Sigmoid colon (tissue), 4 donors: Measurements from ENCODE around the gene KCNK6.

Source experiments
- EP300 ChIP-seq, 4 donors: sonication (generic); formaldehyde crosslinking; IDR thresholded peaks; one replicate each; pipeline ENCODE4 v1.6.1; 2017; ENCODE audit warnings: antibody characterized with exemption in 4 of 4
- POLR2A ChIP-seq, 2 donors: fragments of 450-650 bp; IDR thresholded peaks; one replicate each; pipeline ENCODE4 v1.6.1; 2016; ENCODE audit warnings: antibody characterized with exemption in 2 of 2, mild to moderate bottlenecking in 2 of 2, moderate library complexity in 2 of 2
- POLR2AphosphoS5 ChIP-seq, 4 donors: sonication (generic); formaldehyde crosslinking; IDR thresholded peaks; one replicate each; pipeline ENCODE4 v1.6.1; 2017; ENCODE audit warnings: antibody characterized with exemption in 4 of 4
- TF ChIP-seq, protein P1 (sequence below), 4 experiments: fragments of 450-650 bp in 3 of 4; fragments of 200-600 bp in 1 of 4; IDR thresholded peaks; one replicate each; pipeline ENCODE4 v1.5.1; 2016 to 2019; ENCODE audit warnings: antibody characterized with exemption in 4 of 4, mild to moderate bottlenecking in 3 of 4, moderate library complexity in 2 of 4

DNA sequence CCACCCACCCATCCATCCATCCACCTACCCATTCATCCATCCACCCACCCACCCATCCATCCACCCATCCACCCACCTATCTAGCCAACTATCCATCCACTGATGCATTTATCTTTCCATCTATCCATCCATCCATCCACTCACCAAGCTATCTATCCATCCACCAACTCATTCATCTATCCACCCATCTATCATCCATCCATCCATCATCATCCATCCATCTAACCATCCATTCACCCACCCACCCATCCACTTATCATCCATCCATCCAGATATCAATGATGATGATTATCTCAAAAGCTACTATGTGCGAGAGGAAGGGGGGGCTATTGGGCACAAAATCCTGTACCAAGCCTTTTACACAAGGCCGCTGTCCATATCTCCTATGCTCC, 9.4 kb upstream of the KCNK6 start:
- TF ChIP-seq, protein P1, sequence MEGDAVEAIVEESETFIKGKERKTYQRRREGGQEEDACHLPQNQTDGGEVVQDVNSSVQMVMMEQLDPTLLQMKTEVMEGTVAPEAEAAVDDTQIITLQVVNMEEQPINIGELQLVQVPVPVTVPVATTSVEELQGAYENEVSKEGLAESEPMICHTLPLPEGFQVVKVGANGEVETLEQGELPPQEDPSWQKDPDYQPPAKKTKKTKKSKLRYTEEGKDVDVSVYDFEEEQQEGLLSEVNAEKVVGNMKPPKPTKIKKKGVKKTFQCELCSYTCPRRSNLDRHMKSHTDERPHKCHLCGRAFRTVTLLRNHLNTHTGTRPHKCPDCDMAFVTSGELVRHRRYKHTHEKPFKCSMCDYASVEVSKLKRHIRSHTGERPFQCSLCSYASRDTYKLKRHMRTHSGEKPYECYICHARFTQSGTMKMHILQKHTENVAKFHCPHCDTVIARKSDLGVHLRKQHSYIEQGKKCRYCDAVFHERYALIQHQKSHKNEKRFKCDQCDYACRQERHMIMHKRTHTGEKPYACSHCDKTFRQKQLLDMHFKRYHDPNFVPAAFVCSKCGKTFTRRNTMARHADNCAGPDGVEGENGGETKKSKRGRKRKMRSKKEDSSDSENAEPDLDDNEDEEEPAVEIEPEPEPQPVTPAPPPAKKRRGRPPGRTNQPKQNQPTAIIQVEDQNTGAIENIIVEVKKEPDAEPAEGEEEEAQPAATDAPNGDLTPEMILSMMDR (IDR thresholded peaks at IDR 0.05) = no peak
- TF ChIP-seq POLR2AphosphoS5 (IDR thresholded peaks at IDR 0.05) (no peak), POLR2A (IDR thresholded peaks at IDR 0.05) (no peak), EP300 (IDR thresholded peaks at IDR 0.05) (no peak)
